IPS-20b (cell line): ENCODE data around the gene GAK.

Experiments
- H3K27ac ChIP-seq: one replicate; pipeline ENCODE4 v1.5.1; 2013; ENCODE audit warnings: low read length
- H3K27me3 ChIP-seq: 2 replicates; pipeline ENCODE4 v1.6.1; 2013; ENCODE audit warnings: mild to moderate bottlenecking, low read length, inconsistent platforms; ENCODE audit not compliant: insufficient read depth
- H3K36me3 ChIP-seq: 2 replicates; pipeline ENCODE4 v1.6.1; 2013; ENCODE audit warnings: low read depth, mild to moderate bottlenecking, inconsistent platforms, low read length, moderate library complexity; ENCODE audit not compliant: insufficient read depth
- H3K4me1 ChIP-seq: 2 replicates; pipeline ENCODE4 v1.6.1; 2013; ENCODE audit warnings: mild to moderate bottlenecking, control low read depth, inconsistent platforms, low read length, moderate library complexity; ENCODE audit not compliant: insufficient read depth
- H3K4me3 ChIP-seq: 2 replicates; pipeline ENCODE4 v1.5.1; 2013; ENCODE audit warnings: mild to moderate bottlenecking, low read length, inconsistent platforms
- H3K9ac ChIP-seq: 2 replicates; pipeline ENCODE4 v1.6.1; 2013; ENCODE audit warnings: low read depth, mild to moderate bottlenecking, inconsistent platforms, low read length, moderate library complexity
- H3K9me3 ChIP-seq: 2 replicates; pipeline ENCODE4 v1.6.1; 2013; ENCODE audit warnings: mild to moderate bottlenecking, low read depth, low read length, inconsistent platforms; ENCODE audit not compliant: insufficient read depth

The GAK gene

DNA sequence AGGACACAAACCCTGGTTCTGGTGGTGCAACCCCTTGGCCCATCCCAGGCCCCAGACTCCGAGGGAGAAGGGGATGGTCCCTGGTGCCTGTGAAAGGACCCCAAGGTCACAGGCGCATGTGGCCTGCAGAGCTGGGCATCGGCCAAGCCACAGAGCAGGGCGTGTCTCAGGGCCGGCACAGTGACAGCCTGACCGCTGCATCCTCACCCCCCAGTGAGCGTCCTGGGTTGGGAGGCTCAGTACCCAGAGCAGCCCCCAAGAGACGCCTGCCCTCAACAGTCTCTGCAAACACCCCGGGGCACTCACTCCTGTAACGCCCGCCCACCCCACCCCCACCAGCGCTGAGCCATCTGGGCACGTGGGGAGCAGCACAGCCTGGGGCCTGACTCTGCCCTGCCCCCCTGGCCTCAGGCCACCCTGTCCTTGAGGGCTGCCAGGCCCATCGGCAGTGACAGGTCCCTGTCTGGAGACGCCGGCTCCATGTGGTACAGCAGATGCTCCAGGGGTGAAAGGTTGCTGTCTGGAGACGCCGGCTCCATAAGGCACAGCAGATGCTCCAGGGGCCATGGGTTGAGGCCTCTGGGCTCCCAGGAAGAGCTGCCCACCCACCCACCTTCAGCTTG, 81.7 kb downstream of the GAK start:
- Histone ChIP-seq H3K9ac (no peak overlapping the region), H3K36me3 (peaks cover 4% of the 10 kb centered on the region; the same call in 1 of the 2 replicates), H3K9me3 (no peaks in the 10 kb centered on the region), H3K4me3 (no peak overlapping the region), H3K27me3 (no peaks in the 10 kb centered on the region), H3K27ac (no peak overlapping the region), H3K4me1 (no peaks in the 10 kb centered on the region)

DNA sequence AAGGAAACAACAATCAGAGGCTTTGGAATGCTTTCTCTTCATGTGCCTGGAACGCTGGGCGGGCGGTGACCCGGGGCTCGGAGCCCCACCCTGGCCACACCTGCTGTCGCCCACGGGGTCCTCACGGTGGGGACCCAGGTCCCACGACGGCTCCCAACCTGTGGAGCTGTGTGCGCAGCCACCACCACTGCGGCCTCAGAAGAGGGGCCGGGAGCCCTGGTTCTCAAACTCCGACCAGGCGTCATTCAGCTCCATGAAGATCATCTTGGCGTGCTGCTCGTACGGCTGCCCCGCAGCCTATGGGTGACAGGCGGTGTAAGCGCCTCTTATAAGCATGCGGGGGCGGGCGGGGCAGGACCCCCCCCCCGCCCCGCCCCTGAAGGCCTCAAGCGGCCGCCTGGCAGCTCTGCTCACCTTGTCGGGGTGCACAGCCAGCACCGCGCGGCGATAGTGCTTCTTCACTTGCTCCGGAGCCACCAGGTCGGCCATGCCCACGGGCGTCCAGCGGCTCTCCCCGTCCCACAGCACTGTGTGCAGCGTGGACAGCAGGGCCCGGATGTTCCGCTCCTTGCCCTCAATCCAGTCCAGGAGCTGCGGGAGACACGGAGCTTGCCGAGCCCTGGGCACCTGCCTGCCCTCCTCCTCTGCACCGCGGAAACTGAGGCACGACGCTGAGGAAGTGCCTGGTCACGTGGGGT, 82.5 kb downstream of the GAK start:
- no peak overlapping the region for H3K4me3 ChIP-seq
- no peaks in the 10 kb centered on the region for H3K9me3 ChIP-seq
- H3K27ac ChIP-seq = no peak overlapping the region
- peaks cover 4% of the 10 kb centered on the region; the same call in 1 of the 2 replicates for H3K36me3 ChIP-seq
- no peaks in the 10 kb centered on the region for H3K27me3 ChIP-seq
- no peak overlapping the region for H3K9ac ChIP-seq
- no peaks in the 10 kb centered on the region for H3K4me1 ChIP-seq

DNA sequence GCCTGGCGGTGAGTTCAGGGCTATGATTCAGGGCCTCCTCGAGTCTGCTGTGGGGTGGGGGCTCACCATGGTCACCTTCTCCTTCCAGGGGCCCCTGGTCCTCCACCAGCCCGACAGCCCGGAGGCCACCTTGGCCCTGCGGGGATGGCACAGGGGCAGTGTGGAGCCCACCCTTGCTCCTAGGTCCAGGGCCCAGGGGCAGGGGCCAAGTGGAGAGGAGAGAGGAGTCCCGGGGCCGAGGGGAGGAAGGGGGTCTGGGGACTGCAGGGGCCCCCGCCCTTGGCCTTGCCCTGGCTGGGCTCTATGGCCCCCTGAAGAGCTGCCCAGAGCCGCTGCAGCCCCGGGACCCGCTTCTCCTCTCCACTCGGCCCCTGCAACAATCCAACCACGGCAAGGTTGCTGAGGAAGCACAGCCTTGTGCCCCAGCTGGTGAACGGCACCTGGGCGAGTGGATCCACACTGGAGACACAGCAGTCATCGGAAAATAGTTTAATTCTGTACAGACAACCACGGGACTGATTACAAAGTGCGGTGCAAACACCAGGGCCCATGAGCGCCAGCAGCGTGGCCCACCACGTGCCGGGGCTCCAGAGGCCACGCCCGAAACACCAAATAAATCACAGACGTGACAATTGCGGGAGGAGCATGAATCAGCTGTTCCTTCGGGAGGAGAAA, 83.2 kb downstream of the GAK start:
- no peak overlapping the region for H3K27ac ChIP-seq
- H3K4me3 ChIP-seq = no peak overlapping the region
- no peaks in the 10 kb centered on the region for H3K9me3 ChIP-seq
- peaks cover 4% of the 10 kb centered on the region; the same call in 1 of the 2 replicates for H3K36me3 ChIP-seq
- H3K4me1 ChIP-seq = no peaks in the 10 kb centered on the region
- no peak overlapping the region for H3K9ac ChIP-seq
- no peaks in the 10 kb centered on the region for H3K27me3 ChIP-seq

DNA sequence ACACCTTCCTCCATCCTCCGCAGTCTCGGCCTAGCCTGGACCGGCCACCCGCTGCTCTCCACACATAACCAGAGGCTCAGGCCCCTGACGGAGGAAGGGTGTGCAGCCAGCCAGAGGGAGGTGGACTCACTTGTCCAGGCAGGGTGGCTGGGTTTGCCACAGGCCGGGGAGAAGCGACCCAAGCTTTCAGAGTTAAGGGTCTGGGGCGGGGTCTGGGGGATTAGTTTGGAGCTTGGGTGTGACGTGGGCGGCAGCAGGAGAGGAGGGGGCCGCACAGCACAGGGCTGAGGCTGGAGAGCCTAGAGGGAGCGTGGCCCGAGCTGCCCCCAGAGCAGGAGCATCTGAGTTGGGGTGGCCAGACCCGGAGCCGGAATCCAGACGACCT, 83.8 kb downstream of the GAK start:
- Histone ChIP-seq H3K9ac (no peak overlapping the region), H3K9me3 (no peaks in the 10 kb centered on the region), H3K27me3 (no peaks in the 10 kb centered on the region), H3K36me3 (peaks cover 4% of the 10 kb centered on the region; the same call in 1 of the 2 replicates), H3K4me3 (no peak overlapping the region), H3K27ac (no peak overlapping the region), H3K4me1 (no peaks in the 10 kb centered on the region)

DNA sequence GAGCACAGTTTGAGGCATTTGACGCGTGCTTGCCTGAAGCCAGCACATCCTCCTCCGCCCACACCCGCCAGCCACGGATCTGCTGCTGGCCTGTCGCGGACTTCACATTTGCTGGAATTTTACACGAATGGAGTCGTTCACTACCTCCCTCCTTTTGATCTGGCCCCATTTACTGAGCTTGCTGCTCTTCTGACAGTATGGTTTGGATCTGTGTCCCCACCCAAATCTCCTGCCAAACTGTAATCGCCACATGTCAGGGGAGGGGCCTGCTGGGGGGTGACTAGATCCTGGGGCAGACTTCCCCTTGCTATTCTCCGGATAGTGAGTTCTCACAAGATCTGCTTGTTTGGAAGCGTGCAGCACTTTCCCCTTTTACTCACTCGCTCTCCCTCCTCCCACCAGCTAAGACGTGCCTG, 86.3 kb downstream of the GAK start:
- Histone ChIP-seq H3K4me1 (no peaks in the 10 kb centered on the region), H3K9me3 (no peaks in the 10 kb centered on the region), H3K27ac (no peak overlapping the region), H3K36me3 (no peaks in the 10 kb centered on the region), H3K9ac (no peak overlapping the region), H3K4me3 (no peak overlapping the region), H3K27me3 (no peaks in the 10 kb centered on the region)

DNA sequence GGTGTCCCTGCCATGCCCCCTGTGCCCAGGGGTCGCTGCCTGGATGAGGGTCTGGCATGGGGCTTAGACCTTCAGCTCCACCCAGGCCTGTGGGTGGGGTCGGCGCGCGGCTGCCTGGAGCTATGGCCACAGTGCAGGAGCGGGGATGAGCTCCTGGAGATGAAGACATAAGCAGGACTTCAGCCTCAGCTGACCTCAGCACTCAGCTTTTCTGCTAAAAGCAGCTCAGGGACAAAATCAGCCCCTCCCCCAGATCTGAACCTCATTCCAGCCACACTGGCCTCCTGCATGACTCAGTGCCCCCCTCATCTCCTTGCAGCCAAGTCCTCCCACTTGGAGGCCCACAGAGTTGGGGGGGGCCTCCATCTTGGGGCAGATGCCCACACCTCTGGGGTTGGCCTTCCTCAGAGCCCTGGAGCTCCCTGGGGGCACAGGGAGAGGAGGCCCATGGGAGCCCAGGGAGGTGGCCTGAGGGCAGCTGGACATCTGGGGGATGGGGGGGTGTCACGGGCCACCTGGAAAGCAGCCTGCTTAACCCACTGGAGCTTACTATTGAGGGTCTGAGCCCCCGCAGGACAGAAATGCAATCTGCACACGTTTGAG, 86.8 kb downstream of the GAK start:
- no peaks in the 10 kb centered on the region for H3K36me3 ChIP-seq

DNA sequence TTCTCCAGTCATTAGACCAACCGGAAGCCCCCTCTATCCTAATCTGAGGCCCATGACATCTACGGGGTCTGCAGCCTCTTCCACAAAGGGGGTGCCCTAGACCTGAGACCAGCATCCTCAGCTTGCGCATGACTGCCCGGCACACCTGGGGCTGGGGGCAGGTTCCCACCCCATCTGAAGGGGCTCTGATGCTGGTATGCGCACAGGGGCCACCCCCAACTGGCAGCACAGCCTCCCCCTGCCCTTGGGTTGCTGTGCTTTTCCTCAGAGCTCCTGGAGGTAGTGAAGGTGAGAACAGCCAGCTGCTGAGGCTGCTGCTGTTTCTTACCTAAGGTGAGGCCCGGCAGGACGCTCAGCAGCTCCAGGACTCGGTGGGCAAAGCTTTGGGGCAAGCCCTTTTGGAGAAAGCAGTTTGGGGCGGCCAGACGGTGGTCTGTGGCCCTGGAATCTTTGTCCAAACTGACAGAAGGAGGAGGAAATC, 87.3 kb downstream of the GAK start:
- Histone ChIP-seq H3K9me3 (no peaks in the 10 kb centered on the region), H3K27me3 (no peaks in the 10 kb centered on the region), H3K4me1 (no peaks in the 10 kb centered on the region), H3K9ac (no peak overlapping the region), H3K36me3 (no peaks in the 10 kb centered on the region), H3K4me3 (no peak overlapping the region), H3K27ac (no peak overlapping the region)

More for the DNA sequence above, 86.8 kb downstream of the GAK start:
- H3K27me3 ChIP-seq = no peaks in the 10 kb centered on the region
- H3K9me3 ChIP-seq = no peaks in the 10 kb centered on the region
- H3K4me3 ChIP-seq = no peak overlapping the region
- H3K27ac ChIP-seq = no peak overlapping the region
- H3K4me1 ChIP-seq = no peaks in the 10 kb centered on the region
- no peak overlapping the region for H3K9ac ChIP-seq

DNA sequence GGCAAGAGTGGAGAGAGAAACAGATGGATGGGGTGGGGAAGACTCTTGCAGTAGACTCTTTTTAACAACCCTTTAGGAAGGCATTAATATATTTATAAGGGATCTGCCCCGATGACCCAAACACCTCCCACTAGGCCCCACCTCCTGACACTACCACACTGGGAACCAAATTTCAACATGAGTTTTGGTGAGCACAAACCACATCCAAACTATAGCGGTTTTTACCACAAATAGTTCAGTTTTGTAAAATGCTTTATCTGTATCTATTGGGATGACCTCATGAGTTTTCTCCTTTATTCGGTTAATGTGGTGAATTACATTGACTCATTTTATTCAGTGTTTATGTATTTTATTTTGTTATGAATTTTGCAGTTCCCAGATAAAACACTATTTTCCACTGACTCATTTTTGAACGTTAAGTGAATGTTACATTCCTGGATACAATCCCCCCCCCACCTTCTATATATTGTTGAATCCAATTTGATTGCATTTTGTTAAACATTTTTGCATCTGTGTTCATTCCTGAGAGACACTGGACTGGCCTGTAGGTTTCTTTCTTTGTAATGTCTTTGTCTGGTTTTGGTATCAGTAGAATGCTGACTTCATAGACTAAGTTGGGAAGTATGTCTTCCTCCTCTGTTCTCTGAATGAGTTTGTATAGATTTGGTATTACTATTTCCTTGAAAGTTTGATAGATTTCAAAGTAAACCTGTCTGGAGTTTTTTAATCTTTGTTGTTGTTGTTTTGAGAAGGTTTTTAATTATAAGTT, 92.3 kb downstream of the GAK start:
- Histone ChIP-seq H3K9ac (no peak overlapping the region), H3K4me3 (no peak overlapping the region), H3K36me3 (no peaks in the 10 kb centered on the region), H3K9me3 (peaks cover 10% of the 10 kb centered on the region; the same call in 1 of the 2 replicates), H3K27ac (no peak overlapping the region), H3K27me3 (no peaks in the 10 kb centered on the region), H3K4me1 (no peaks in the 10 kb centered on the region)

DNA sequence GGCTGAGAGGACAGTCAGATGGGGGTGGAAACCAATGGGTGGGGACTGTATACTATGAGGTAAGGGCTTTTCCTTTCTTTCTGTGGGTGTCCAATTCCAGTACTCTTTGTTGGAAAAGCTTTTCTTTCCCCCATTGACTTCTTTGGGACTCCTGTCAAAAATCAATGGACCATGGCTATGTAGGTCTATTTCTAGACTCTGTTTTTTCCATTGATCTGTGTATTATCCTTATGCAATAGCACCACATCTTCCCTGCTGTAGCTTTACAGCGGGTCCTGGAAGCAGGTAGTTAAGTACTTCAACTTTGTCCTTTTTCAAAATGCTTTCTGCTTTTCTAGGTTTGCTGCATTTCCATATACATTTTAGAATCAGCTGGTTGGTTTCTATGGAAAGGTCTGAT, 94.3 kb downstream of the GAK start:
- no peak overlapping the region for H3K9ac ChIP-seq
- no peak overlapping the region for H3K4me3 ChIP-seq
- no peaks in the 10 kb centered on the region for H3K36me3 ChIP-seq
- no peaks in the 10 kb centered on the region for H3K4me1 ChIP-seq
- H3K27me3 ChIP-seq = no peaks in the 10 kb centered on the region
- H3K9me3 ChIP-seq = peaks cover 10% of the 10 kb centered on the region; the same call in 1 of the 2 replicates
- no peak overlapping the region for H3K27ac ChIP-seq

DNA sequence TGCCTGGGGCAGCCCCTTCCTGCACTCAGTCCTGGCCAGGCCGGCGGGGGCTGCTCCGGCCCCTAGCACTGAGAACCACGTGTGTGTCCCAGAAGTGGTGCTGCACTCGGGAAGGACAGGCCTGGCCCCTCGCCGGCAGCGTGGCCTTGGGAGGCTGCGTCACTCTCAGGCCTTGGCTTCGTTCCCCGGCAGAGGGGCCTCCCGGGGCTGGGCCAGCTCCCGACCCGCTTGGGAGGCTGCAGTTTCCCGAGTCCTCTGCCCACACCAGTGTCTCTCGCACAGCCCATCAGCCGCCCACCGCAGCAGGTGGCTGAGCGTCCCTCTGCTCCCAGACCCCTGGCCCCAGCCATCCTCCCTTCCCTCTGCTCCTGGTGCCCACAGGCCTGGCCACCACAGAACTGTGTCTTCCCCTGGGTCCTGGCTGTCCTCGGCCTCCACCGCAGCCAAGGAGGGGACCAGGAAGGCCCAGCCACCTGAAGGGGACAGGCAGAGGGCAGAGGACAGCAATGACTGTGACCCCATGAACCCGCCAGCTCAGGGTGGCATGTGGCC, 95.3 kb downstream of the GAK start:
- no peak overlapping the region for H3K9ac ChIP-seq
- no peaks in the 10 kb centered on the region for H3K27me3 ChIP-seq
- H3K9me3 ChIP-seq = peaks cover 10% of the 10 kb centered on the region; the same call in 1 of the 2 replicates
- no peak overlapping the region for H3K27ac ChIP-seq
- no peak overlapping the region for H3K4me3 ChIP-seq
- H3K4me1 ChIP-seq = no peaks in the 10 kb centered on the region
- no peaks in the 10 kb centered on the region for H3K36me3 ChIP-seq

DNA sequence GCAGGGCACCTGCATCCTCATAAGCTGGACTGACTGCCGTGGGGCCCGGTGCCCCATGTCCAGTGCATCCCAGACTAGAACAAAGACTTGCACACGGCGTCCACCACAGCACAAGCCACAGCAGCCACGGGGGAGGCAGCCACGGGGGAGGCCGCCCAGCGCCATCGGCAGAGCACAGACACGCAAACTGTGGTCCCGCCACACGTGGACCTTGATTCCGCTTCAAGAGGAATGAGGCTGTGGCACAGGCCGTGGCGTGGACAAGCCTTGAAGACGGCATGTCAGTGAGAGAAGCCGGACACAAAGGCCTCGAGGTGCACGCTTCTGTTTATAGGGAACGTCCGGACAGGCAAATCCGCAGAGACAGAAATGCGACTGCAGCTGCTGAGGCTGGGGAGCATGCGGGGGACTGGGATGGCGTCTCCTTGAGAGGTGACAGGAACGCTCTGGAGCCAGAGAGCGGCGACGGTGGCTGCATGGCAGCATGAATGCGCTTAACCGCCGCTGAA, 96.1 kb downstream of the GAK start:
- peaks cover 10% of the 10 kb centered on the region; the same call in 1 of the 2 replicates for H3K9me3 ChIP-seq
- H3K27me3 ChIP-seq = no peaks in the 10 kb centered on the region
- H3K36me3 ChIP-seq = no peaks in the 10 kb centered on the region
- H3K9ac ChIP-seq = no peak overlapping the region
- no peak overlapping the region for H3K4me3 ChIP-seq
- no peak overlapping the region for H3K27ac ChIP-seq
- no peaks in the 10 kb centered on the region for H3K4me1 ChIP-seq
